Body of pancreas (tissue), 4 donors: ENCODE data around the gene FAM83C.

Experiments used
- POLR2A ChIP-seq, 3 donors: fragments of 450-650 bp; IDR thresholded peaks; one replicate each; pipeline ENCODE4 v1.6.1; 2016; ENCODE audit warnings: antibody characterized with exemption in 3 of 3, mild to moderate bottlenecking in 2 of 3
- TF ChIP-seq, protein P1 (sequence below), 7 experiments: fragments of 450-650 bp in 4 of 7; fragments of 200-600 bp in 3 of 7; sonication (generic) in 3 of 7; IDR thresholded peaks; one replicate each; pipeline ENCODE4 v1.5.1; 2016 to 2019; ENCODE audit warnings: antibody characterized with exemption in 7 of 7

DNA sequence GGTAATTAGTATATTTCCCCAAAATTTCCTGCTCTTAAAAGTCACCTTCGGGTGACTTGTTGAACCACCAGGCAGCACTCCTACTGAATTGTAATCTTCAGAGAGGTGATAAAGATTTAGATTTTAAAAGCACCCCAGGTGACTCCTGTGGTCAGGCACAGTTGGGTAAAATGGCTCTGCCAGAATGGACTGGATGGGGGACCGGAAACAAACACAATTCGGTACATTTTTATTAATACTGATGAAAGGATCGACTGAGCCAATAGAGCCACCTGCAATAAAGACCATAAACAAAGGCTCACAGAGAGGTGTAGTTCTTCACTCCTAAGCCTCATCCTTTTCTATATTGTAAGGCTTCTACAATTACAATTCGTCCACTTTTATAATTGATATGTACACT, 19.6 kb upstream of the FAM83C start:
- TF ChIP-seq POLR2A (IDR thresholded peaks at IDR 0.05) = no peak
- TF ChIP-seq, protein P1, sequence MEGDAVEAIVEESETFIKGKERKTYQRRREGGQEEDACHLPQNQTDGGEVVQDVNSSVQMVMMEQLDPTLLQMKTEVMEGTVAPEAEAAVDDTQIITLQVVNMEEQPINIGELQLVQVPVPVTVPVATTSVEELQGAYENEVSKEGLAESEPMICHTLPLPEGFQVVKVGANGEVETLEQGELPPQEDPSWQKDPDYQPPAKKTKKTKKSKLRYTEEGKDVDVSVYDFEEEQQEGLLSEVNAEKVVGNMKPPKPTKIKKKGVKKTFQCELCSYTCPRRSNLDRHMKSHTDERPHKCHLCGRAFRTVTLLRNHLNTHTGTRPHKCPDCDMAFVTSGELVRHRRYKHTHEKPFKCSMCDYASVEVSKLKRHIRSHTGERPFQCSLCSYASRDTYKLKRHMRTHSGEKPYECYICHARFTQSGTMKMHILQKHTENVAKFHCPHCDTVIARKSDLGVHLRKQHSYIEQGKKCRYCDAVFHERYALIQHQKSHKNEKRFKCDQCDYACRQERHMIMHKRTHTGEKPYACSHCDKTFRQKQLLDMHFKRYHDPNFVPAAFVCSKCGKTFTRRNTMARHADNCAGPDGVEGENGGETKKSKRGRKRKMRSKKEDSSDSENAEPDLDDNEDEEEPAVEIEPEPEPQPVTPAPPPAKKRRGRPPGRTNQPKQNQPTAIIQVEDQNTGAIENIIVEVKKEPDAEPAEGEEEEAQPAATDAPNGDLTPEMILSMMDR (IDR thresholded peaks at IDR 0.05) = no peak
